Sigmoid colon (tissue), 7 donors: ENCODE measurements around the gene PRDM4. TPM values are rescaled to one million over a fixed set of nuclear protein-coding genes. Genes with fewer than 3 reads are reported as not detected.
A peak's percentile ranks its signal among the peaks of the same experiment; 100 is the strongest.

Source experiments
- DNase-seq: peaks from one replicate; pipeline ENCODE4 v3.0.0-alpha.2; 2019
- H3K27ac ChIP-seq, 4 donors: fragments of 200-600 bp; sonication (generic); one replicate each; pipeline ENCODE4 v1.5.1; 2016 to 2019; ENCODE audit warnings: mild to moderate bottlenecking in 1 of 4
- H3K27me3 ChIP-seq, 3 donors: fragments of 200-600 bp; sonication (generic); one replicate each; pipeline ENCODE4 v1.5.1; 2019; ENCODE audit warnings: mild to moderate bottlenecking in 1 of 3
- H3K36me3 ChIP-seq, 4 donors: fragments of 200-600 bp; sonication (generic); one replicate each; pipeline ENCODE4 v1.5.1; 2016 to 2019
- H3K4me1 ChIP-seq, 4 donors: fragments of 200-600 bp; sonication (generic); one replicate each; pipeline ENCODE4 v1.5.1; 2017 to 2019
- H3K4me3 ChIP-seq, 4 donors: fragments of 200-600 bp; sonication (generic); one replicate each; pipeline ENCODE4 v1.5.1; 2017 to 2019; ENCODE audit warnings: mild to moderate bottlenecking in 2 of 4, moderate library complexity in 1 of 4
- H3K9me3 ChIP-seq, 4 donors: fragments of 200-600 bp in 3 of 4; sonication (generic) in 3 of 4; one replicate each; pipeline versions ENCODE4 v1.5.1 to v1.6.1; 2013 to 2019
- EP300 ChIP-seq, 4 donors: sonication (generic); formaldehyde crosslinking; IDR thresholded peaks; one replicate each; pipeline ENCODE4 v1.6.1; 2017; ENCODE audit warnings: antibody characterized with exemption in 4 of 4
- POLR2A ChIP-seq, 2 donors: fragments of 450-650 bp; IDR thresholded peaks; one replicate each; pipeline ENCODE4 v1.6.1; 2016; ENCODE audit warnings: antibody characterized with exemption in 2 of 2, mild to moderate bottlenecking in 2 of 2, moderate library complexity in 2 of 2
- POLR2AphosphoS5 ChIP-seq, 4 donors: sonication (generic); formaldehyde crosslinking; IDR thresholded peaks; one replicate each; pipeline ENCODE4 v1.6.1; 2017; ENCODE audit warnings: antibody characterized with exemption in 4 of 4
- WGBS, 2 donors: extraction: QIAGEN DNeasy Blood & Tissue Kit; methylation state at CpG; one replicate each; pipeline ENCODE4 v1.1.7; 2013; 5-methylcytosine and 5-hydroxymethylcytosine counted together
- intact Hi-C: fragments of 100-400 bp; cut with DNase I; formaldehyde crosslinking; loops from one replicate; pipeline ENCODE4 v1.15.1; 2023
- polyA plus RNA-seq, 3 donors: library from polyadenylated mRNA; stranded (reverse); fragments of 200-250 nt; gene quantifications; one replicate each; pipeline ENCODE4 v1.2.3, GENCODE V29; 2013
- total RNA-seq, 4 donors: library from RNA; depleted of rRNA; stranded (reverse); fragments of >200 nt; gene quantifications; one replicate each; pipeline ENCODE4 v1.1.0, GENCODE V29; 2016
- TF ChIP-seq, protein P1 (sequence below), 4 experiments: fragments of 450-650 bp in 3 of 4; fragments of 200-600 bp in 1 of 4; IDR thresholded peaks; one replicate each; pipeline ENCODE4 v1.5.1; 2016 to 2019; ENCODE audit warnings: antibody characterized with exemption in 4 of 4, mild to moderate bottlenecking in 3 of 4, moderate library complexity in 2 of 4
- donor health status: healthy with polysubstance abuse.
- donor health status: Bipolar disorder and iron deficiency.
- donor health status: healthy.

Gene PRDM4
- total and polyA plus RNA-seq, 7 donors = 15.6 to 25.7 (median 19.7) TPM

DNA sequence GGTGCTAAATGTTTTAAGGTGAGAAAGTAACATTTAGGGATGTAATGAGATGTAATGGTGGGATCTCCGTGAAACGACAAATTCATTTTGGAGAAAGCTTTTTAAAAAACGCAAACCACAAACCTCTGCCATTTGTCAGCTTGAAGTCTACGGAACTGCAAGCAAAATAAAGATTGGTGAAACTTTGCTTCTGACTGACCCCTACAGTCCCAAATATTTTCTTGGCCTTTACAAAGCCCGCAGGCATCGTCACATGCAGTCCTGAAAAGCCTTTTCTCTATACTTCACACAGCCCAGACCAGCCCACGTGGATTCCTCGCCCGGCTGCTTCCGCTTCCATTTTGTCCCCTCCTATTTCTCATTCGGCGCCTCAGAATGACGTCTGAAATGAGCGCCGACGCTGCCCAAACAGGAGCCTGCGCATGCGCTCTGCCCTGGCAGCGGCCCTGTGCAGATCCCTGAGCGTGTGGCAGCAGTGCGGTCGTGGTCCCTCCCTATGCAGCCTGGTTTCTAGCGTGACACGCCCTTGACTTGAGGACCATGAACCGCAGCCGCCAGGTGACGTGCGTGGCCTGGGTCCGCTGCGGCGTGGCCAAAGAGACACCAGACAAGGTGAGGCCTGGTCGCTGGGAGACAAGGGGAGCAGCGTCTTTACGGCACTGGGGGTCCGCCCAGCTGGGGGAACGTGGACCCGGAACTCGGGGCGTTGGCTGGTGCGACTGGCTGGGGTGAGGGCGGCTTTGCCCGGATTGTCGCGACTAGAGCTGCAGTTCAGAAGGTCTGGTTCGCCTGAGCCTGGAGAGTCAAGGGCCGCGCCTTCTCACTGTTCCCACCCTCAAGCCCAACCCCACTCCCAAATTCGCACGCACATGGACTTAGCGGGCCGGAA, 75.3 kb downstream of the PRDM4 start, which contains the start of gene PWP1:
PWP1 (plus strand) TSS at position 440 of the 889 bp plus-strand sequence; CDS start at position 541, 101 bp downstream.
- intact Hi-C loops = loop anchor here (2.0 to 10.0 kb wide), 2 partner anchors 75 to 829 kb away; partner anchors contain the start of genes FICD and PRDM4

DNA sequence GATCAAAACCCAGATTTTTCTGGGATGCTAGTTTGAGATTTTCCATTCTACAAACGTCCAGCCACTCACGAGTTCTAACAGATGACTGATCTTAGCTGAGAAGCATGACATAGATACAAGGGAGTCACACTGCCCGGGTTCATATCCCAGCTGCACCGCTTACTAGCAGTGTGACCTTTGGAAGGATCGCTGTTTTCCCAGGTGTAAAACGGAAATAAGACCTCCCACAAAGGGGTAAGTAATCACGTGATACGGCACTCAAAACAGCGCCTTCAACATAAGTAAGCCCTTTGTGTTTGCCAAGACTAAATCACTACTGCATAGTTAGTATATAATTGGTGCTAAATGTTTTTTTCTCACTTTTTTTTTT, 76.0 kb downstream of the PRDM4 start:
- Histone ChIP-seq H3K4me3 (peak overlapping the region; percentile 66 to 95 (median 80)), H3K27me3 (peaks cover 0 to 5% (median 0%) of the 10 kb centered on the region in 3 donors), H3K27ac (peak overlapping the region; percentile 72 to 81 (median 78)), H3K4me1 (peaks cover 0 to 26% (median 18%) of the 10 kb centered on the region in 4 donors), H3K36me3 (peaks cover 7 to 18% (median 13%) of the 10 kb centered on the region in 4 donors), H3K9me3 (no peaks in the 10 kb centered on the region)
- intact Hi-C loops = loop anchor here (2.0 to 10.0 kb wide), 2 partner anchors 76 to 830 kb away; partner anchors contain the start of genes FICD and PRDM4
- TF ChIP-seq, protein P1, sequence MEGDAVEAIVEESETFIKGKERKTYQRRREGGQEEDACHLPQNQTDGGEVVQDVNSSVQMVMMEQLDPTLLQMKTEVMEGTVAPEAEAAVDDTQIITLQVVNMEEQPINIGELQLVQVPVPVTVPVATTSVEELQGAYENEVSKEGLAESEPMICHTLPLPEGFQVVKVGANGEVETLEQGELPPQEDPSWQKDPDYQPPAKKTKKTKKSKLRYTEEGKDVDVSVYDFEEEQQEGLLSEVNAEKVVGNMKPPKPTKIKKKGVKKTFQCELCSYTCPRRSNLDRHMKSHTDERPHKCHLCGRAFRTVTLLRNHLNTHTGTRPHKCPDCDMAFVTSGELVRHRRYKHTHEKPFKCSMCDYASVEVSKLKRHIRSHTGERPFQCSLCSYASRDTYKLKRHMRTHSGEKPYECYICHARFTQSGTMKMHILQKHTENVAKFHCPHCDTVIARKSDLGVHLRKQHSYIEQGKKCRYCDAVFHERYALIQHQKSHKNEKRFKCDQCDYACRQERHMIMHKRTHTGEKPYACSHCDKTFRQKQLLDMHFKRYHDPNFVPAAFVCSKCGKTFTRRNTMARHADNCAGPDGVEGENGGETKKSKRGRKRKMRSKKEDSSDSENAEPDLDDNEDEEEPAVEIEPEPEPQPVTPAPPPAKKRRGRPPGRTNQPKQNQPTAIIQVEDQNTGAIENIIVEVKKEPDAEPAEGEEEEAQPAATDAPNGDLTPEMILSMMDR (IDR thresholded peaks at IDR 0.05) = no peak
- TF ChIP-seq EP300 (IDR thresholded peaks at IDR 0.05) = no peak
- no peak for TF ChIP-seq POLR2AphosphoS5 (IDR thresholded peaks at IDR 0.05)
- TF ChIP-seq POLR2A (IDR thresholded peaks at IDR 0.05) = no peak
- 3 to 7% methylated on average over 9 of the region's 9 CpGs for WGBS, 2 donors
- no peak for DNase-seq

More for the DNA sequence above, 75.3 kb downstream of the PRDM4 start, which contains the start of gene PWP1:
- H3K27ac ChIP-seq = peak within 1 kb of the TSS; percentile 72 to 81 (median 78)
- H3K4me1 ChIP-seq = peaks cover 0 to 26% (median 18%) of the 10 kb centered on the region in 4 donors
- peak within 1 kb of the TSS; percentile 66 to 95 (median 80) for H3K4me3 ChIP-seq
- TF ChIP-seq EP300 (IDR thresholded peaks at IDR 0.05) = no peak
- TF ChIP-seq, protein P1 (IDR thresholded peaks at IDR 0.05) = no peak
- peak; percentile 70 to 94 (median 91) for TF ChIP-seq POLR2AphosphoS5 (IDR thresholded peaks at IDR 0.05)
- peak; percentile 62 to 66 for TF ChIP-seq POLR2A (IDR thresholded peaks at IDR 0.05)
- H3K36me3 ChIP-seq = peaks cover 7 to 24% (median 16%) of the 10 kb centered on the region in 4 donors
- 0% methylated on average over 51 of the region's 51 CpGs for WGBS, 2 donors
- DNase-seq = peak; percentile 95
- no peaks in the 10 kb centered on the region for H3K9me3 ChIP-seq
- H3K27me3 ChIP-seq = peaks cover 0 to 5% (median 0%) of the 10 kb centered on the region in 3 donors

DNA sequence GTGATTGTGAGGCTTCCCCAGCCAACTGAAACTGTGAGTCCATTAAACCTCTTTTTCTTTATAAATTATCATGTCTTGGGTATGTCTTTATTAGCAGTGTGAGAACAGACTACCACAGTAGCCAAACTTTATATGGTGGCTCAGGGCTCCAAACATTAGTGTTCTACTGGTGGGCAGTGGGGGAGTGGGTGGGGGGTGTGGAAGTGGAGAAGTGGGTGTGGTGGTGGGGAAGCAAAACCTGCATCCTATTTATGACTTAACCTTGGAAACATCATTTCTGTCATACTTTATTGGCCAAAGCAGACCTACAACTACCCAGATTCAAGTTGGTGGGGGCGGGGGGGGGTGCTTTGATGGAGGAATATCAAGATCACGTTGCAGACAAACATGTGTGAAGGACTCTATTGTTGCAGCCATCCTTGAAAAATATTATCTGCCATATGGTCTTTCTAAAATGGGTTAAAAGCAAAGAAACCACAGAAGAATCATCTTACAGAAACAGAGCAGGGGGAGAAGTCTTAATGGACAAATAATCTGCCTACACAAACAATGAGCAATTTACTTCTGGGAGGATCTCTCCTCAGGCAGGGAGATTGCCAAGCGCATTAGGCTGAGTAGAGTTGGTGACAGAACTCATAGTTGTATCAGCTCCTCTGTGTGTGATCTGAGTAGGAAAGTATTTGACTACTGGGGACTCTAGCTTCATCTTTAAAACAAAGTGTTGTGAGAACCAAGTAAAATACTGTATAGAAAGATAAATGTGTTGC, 76.7 kb downstream of the PRDM4 start:
- H3K4me1 ChIP-seq = peaks cover 0 to 26% (median 18%) of the 10 kb centered on the region in 4 donors
- intact Hi-C loops = loop anchor here (2.0 to 10.0 kb wide), 2 partner anchors 77 to 831 kb away; partner anchors contain the start of genes FICD and PRDM4
- peaks cover 0 to 8% (median 0%) of the 10 kb centered on the region in 3 donors for H3K27me3 ChIP-seq
- TF ChIP-seq POLR2A (IDR thresholded peaks at IDR 0.05) (no peak), POLR2AphosphoS5 (IDR thresholded peaks at IDR 0.05) (no peak), EP300 (IDR thresholded peaks at IDR 0.05) (no peak)
- TF ChIP-seq, protein P1 (IDR thresholded peaks at IDR 0.05) = no peak
- H3K36me3 ChIP-seq = peaks cover 0 to 10% (median 6%) of the 10 kb centered on the region in 4 donors
- H3K9me3 ChIP-seq = no peaks in the 10 kb centered on the region
- no peak overlapping the region for H3K27ac ChIP-seq
- 62 to 83% methylated on average over 3 of the region's 3 CpGs for WGBS, 2 donors
- no peak for DNase-seq
- no peak overlapping the region for H3K4me3 ChIP-seq

Other genes with a start within 250 kb of the PRDM4 start
- gene PWP1, start 75.3 kb downstream of the PRDM4 start, total RNA-seq = 10 to 100 TPM; 49.9 to 98.3 (median 75.8) TPM
- 10 to 100 TPM; 15.3 to 31.8 (median 22.8) TPM for gene PWP1, start 75.3 kb downstream of the PRDM4 start, polyA plus RNA-seq
- gene ASCL4, start 13.6 kb upstream of the PRDM4 start, total RNA-seq = not detected
- gene ASCL4, start 13.6 kb upstream of the PRDM4 start, polyA plus RNA-seq = under 1 TPM in 1 of 3 donors, not detected in 2; 0.06 TPM